IPS-18c (cell line): ENCODE measurements around the gene RAD1.

Experiments used
- H3K4me3 ChIP-seq: 2 replicates; pipeline ENCODE4 v1.7.0; 2013; ENCODE audit warnings: low read depth, mild to moderate bottlenecking, low read length, moderate library complexity; ENCODE audit not compliant: insufficient read depth
- H3K9me3 ChIP-seq: one replicate; pipeline ENCODE4 v1.6.1; 2013; ENCODE audit warnings: mild to moderate bottlenecking, low read length, moderate library complexity; ENCODE audit not compliant: control insufficient read depth, insufficient read depth

The RAD1 gene, protein sequence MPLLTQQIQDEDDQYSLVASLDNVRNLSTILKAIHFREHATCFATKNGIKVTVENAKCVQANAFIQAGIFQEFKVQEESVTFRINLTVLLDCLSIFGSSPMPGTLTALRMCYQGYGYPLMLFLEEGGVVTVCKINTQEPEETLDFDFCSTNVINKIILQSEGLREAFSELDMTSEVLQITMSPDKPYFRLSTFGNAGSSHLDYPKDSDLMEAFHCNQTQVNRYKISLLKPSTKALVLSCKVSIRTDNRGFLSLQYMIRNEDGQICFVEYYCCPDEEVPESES

GRCh38 chr5:34915139-34915855 is at the start of gene RAD1, which contains the start of gene BRIX1:
TSS of gene RAD1 (minus strand) at chr5:34915504. CDS start at chr5:34914892, 612 bp downstream.
TSS of gene BRIX1 (plus strand) at chr5:34915711. CDS start at chr5:34915739, 28 bp downstream.
- no peaks in the 10 kb centered on the region for H3K9me3 ChIP-seq
- H3K4me3 ChIP-seq, result peak within 1 kb of the TSS; percentile 96

DNA sequence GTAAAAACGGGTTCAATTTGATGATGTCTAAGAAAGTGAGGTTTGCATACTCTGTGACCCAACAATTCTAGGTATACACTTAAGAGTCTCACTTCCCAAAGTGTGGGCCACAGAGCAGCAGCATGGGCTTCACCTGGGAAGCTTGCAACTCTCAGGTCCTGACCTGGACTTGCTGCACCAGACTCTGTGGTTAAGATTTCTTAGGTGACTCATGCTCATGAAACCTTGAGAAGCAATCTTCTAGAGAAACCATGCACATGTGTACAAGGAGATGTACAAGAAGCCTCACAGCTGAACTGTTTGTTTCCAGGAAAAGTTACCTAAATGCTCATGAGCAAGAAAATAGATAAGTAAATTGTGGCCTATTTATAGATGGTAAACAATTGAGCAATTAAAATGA is 44.0 kb upstream of the RAD1 start:
- no peak overlapping the region for H3K4me3 ChIP-seq
- H3K9me3 ChIP-seq, result no peaks in the 10 kb centered on the region

- no peaks in the 10 kb centered on the region for H3K9me3 ChIP-seq
- no peak overlapping the region for H3K4me3 ChIP-seq
Observed at GRCh38 chr5:34957857-34958690, 42.8 kb upstream of the RAD1 start.

- H3K9me3 ChIP-seq, result no peaks in the 10 kb centered on the region
- no peak overlapping the region for H3K4me3 ChIP-seq
Observed at GRCh38 chr5:34957321-34957720, 42.0 kb upstream of the RAD1 start.

DNA sequence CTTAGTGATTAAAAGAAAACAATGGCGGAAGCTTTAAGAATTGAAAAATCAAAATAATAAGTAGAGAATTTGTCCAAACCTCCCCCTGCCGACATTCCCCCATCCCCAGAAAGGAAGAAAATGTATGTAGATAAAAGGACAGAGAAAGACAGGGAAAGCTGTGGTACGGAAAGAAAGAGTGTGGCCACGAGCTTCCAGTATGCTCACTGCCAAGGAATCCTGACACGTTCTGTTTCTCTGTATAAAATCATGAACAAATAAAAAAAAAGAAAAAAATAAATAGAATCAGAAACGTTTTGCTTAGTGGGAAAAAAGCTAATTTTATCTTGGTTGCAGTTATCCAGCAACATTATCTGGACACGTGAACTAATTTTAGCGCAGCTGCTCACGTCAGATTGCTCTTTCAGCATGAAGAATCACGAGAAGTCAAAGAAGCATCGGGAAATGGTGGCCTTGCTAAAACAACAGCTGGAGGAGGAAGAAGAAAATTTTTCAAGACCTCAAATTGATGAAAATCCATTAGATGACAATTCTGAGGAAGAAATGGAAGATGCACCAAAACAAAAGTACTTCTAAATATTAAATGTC is 29.2 kb upstream of the RAD1 start:
- Histone ChIP-seq H3K9me3 (no peaks in the 10 kb centered on the region), H3K4me3 (no peak overlapping the region)

GRCh38 chr5:34944044-34944443 is 28.7 kb upstream of the RAD1 start:
- Histone ChIP-seq H3K4me3 (no peak overlapping the region), H3K9me3 (no peaks in the 10 kb centered on the region)

DNA sequence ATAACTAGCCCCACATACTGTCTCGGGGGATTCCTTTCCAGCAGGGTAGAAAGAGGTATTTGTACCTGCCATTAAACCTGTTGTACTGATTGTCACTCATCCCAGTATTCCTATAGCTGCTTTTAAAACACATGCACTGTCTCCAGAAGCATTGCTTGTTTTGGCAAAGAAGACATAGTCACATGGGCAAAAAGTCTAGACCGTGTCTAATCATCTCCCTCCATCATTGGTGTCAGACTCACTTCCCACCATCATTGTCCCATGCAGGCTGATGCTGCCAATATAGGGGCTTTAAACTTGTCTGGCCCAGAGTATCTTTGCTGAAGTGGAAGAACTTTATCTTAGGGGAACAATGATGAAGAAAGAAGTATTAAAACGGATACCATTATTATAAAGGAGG is 26.6 kb upstream of the RAD1 start:
- Histone ChIP-seq H3K4me3 (no peak overlapping the region), H3K9me3 (no peaks in the 10 kb centered on the region)

DNA sequence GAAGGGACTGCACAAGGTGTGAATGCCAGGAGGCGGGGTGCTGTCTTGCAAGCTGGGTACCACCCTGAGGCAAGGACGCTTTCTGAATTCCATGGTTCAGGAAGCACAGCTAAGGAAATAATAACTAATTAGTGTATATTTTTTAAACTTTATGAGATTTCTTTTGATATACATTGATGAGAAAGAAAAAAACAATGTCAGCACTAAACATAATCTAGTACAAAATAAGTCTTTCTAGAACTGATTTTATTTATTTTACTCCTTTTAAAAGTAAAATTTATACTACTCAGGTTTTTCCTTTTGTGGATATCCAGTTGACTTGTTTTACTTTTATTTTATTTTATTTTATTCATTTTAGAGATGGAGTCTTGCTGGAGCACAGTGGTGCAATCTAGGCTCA is 17.6 kb upstream of the RAD1 start:
- Histone ChIP-seq H3K4me3 (no peak overlapping the region), H3K9me3 (no peaks in the 10 kb centered on the region)

GRCh38 chr5:34930870-34931269 is 15.6 kb upstream of the RAD1 start:
- Histone ChIP-seq H3K4me3 (peak overlapping the region; percentile 94; the same call in 1 of the 2 replicates), H3K9me3 (no peaks in the 10 kb centered on the region)

- peak overlapping the region; percentile 94 for H3K4me3 ChIP-seq
- H3K9me3 ChIP-seq, result no peaks in the 10 kb centered on the region
Observed at GRCh38 chr5:34930462-34930844, 15.1 kb upstream of the RAD1 start.

DNA sequence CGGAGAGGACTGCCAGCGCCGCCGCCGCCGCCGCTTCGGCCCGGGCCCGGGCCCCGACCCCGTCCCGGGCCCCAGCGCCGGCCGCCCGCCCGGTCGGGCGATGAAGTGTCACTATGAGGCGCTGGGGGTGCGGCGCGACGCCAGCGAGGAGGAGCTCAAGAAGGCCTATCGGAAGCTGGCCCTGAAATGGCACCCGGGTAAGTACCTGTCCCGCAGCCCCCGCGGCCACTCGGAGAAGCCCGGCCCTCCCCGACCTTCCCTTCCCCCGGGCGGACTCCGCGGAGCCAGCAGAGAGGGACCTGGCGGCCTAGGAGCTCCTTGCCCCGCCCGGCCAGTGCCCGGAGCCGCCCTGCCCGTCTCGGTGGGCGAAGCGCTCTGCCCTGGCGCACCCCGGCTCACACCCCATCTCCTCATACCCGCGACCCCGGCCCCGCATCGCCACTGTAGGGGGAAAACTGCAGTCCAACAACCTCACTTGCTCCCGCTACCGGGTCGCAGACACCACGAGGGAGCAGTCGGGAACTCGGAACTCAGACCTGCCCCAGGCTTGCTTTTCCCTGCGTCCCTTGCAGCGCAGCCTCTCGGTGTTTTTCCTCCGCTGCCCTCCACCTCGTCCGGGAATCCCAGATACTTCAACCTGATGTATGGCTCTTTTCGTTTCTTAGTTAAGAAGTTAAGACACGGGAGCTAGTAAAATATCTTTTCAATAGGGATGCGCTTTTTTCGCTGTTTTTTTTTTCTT is 14.6 kb upstream of the RAD1 start:
- peak overlapping the region; percentile 94 for H3K4me3 ChIP-seq
- no peaks in the 10 kb centered on the region for H3K9me3 ChIP-seq

DNA sequence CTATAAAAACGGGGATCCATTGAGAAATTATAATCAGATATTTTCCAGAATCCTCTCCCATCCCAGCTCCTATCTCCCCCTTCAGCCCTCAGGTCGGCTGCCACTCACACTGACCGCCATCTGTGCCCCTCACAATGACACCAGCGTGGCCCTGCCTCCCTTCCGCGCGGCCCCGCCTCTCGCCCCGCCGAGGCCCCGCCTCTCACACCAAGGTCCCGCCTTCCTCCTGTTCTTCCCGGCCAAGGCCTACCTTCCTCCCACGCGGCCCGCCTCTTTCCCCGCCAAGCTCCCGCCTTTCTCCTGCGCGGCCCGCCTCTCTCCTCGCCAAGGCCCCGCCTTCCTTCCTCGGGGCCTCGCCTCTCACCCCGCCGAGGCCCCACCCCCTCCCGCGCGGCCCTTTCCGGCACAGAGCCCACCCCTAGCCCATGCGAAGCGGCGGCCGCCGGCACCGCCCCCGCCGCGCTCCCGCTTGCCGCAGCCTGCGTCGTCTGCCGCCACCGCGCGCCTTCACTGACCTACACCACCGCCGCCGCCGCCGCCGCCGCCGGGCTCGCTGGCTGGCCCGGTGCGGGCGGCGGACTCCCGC is 13.9 kb upstream of the RAD1 start, which contains the start of gene DNAJC21:
DNAJC21 (plus strand) TSS at position 426 of the 586 bp plus-strand sequence. CDS start 261 bp downstream, outside the sequence.
- H3K4me3 ChIP-seq, result peak within 1 kb of the TSS; percentile 94

GRCh38 chr5:34928267-34928666 is 13.0 kb upstream of the RAD1 start:
- no peaks in the 10 kb centered on the region for H3K9me3 ChIP-seq
- no peak overlapping the region for H3K4me3 ChIP-seq

More for the DNA sequence above, 13.9 kb upstream of the RAD1 start, which contains the start of gene DNAJC21:
- H3K9me3 ChIP-seq, result no peaks in the 10 kb centered on the region

DNA sequence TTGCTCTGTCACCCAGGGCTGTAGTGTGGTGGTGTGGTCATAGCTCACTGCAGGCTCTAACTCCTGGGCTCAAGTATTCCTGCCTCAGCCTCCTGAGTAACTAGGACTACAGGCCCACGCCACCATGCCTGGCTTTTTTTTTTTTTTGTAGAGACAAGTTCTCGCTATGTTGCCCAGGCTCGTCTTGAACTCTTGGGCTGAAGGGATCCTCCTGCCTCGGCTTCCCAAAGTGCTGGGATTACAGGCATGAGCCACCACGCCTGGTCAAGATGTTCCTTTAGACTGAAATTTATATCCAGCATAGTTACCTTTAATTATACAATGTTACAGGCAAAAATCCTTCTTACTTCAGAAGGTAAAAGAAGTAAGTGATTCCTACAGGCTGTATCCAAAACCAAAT is 12.5 kb upstream of the RAD1 start:
- Histone ChIP-seq H3K9me3 (no peaks in the 10 kb centered on the region), H3K4me3 (no peak overlapping the region)

DNA sequence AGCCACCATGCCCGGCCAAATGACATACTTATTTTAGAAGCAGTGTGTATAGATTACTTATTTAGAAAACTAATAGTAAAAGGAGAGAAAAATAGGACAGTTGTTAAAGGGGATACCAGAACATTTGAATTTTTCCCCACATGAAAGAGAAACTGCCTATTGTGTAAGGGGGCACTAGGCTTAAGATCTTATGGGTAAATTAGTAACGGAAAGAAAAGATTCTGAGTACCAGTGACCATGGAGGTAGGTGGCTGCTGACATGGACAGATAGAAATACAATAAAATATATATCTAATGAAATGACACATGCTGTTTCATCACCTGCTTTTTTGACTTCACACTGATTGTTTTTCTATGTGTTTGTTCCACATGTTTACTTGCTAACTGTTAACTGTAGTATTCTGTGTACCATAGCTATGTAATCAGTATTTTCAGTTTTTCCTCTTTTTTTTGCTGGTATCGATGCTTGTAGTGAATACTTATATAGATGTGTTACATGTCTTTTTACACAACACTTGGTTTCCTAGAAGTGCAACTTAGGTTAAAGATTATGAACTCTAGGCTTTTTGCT is 11.1 kb upstream of the RAD1 start:
- no peak overlapping the region for H3K4me3 ChIP-seq
- no peaks in the 10 kb centered on the region for H3K9me3 ChIP-seq

GRCh38 chr5:34924462-34924765 is 9.1 kb upstream of the RAD1 start:
- no peak overlapping the region for H3K4me3 ChIP-seq
- H3K9me3 ChIP-seq, result no peaks in the 10 kb centered on the region
